ENCODE data around the gene MIDN.

The MIDN gene

DNA sequence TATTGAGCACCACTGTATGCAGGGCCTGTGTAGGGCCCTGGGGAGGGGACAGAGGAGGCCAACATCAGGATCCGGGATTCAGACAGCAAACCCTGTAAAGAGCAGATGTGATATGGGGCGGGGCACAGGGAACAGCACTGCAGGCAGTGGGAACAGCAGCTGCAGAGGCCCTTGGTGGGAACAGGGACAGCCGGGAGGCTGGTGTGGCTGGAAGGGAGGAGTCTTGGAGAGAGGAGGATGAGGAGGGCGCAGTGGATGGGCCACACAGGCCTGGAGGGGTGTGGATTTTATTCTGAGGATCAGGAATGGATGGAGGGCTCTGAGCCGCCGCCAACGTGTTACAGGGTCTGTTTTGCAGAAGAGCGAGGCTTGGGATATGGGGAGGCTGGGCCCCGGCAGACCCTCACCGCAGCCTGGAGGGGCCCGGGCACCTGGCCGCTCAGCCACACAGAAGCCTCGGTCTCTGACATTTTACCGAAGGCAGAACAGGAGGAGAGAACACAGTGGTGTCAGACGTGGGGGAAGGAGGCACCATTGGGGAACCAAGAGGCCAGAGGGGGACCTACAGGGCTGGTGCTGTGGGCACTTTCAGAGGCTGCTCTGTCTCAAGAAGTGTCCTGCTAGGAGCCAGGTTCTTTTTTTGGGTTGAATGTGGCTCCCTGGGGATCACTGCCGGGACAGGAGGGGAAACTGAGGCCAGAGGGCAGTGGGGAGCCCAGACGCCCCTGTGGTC, 44.2 kb downstream of the MIDN start:
- no peaks in the 10 kb centered on the region for H3K9me3 ChIP-seq (ENCODE audit: control insufficient read depth, insufficient read depth, low read depth, low read length)
- H3K36me3 ChIP-seq (ENCODE audit: control insufficient read depth in 2 of 2, insufficient read depth in 1 of 2, low read length in 2 of 2): no peaks in the 10 kb centered on the region
- CTCF ChIA-PET: interaction anchor here (0.6 to 1.1 kb wide), 3 partner anchors 13 to 38 kb away, joined by 3 to 6 read pairs (median 3); no protein-coding TSS in a partner anchor
- TF ChIP-seq, protein P1, sequence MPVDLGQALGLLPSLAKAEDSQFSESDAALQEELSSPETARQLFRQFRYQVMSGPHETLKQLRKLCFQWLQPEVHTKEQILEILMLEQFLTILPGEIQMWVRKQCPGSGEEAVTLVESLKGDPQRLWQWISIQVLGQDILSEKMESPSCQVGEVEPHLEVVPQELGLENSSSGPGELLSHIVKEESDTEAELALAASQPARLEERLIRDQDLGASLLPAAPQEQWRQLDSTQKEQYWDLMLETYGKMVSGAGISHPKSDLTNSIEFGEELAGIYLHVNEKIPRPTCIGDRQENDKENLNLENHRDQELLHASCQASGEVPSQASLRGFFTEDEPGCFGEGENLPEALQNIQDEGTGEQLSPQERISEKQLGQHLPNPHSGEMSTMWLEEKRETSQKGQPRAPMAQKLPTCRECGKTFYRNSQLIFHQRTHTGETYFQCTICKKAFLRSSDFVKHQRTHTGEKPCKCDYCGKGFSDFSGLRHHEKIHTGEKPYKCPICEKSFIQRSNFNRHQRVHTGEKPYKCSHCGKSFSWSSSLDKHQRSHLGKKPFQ (tag by site-specific recombination; IDR thresholded peaks at IDR 0.05): peak; percentile 87
- TF ChIP-seq ZNF335 (tag by site-specific recombination; conservative IDR thresholded peaks at IDR 0.05): no peak
- TF ChIP-seq ZNF341 (tag by site-specific recombination; IDR thresholded peaks at IDR 0.05; ENCODE audit: low read depth): peak; percentile 75
- TF ChIP-seq KLF1 (tag by site-specific recombination; IDR thresholded peaks at IDR 0.05): 0 out of 2 replicates have a peak, but pooled peaks have one; percentile 30
- TF ChIP-seq, protein P2, sequence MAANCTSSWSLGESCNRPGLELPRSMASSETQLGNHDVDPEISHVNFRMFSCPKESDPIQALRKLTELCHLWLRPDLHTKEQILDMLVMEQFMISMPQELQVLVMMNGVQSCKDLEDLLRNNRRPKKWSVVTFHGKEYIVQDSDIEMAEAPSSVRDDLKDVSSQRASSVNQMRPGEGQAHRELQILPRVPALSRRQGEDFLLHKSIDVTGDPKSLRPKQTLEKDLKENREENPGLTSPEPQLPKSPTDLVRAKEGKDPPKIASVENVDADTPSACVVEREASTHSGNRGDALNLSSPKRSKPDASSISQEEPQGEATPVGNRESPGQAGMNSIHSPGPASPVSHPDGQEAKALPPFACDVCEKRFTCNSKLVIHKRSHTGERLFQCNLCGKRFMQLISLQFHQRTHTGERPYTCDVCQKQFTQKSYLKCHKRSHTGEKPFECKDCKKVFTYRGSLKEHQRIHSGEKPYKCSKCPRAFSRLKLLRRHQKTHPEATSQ (tag by site-specific recombination; IDR thresholded peaks at IDR 0.05): no peak
- TF ChIP-seq, protein P3, sequence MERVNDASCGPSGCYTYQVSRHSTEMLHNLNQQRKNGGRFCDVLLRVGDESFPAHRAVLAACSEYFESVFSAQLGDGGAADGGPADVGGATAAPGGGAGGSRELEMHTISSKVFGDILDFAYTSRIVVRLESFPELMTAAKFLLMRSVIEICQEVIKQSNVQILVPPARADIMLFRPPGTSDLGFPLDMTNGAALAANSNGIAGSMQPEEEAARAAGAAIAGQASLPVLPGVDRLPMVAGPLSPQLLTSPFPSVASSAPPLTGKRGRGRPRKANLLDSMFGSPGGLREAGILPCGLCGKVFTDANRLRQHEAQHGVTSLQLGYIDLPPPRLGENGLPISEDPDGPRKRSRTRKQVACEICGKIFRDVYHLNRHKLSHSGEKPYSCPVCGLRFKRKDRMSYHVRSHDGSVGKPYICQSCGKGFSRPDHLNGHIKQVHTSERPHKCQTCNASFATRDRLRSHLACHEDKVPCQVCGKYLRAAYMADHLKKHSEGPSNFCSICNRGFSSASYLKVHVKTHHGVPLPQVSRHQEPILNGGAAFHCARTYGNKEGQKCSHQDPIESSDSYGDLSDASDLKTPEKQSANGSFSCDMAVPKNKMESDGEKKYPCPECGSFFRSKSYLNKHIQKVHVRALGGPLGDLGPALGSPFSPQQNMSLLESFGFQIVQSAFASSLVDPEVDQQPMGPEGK (tag by site-specific recombination; IDR thresholded peaks at IDR 0.05): 0 out of 2 replicates have a peak, but pooled peaks have one; percentile 11
- 0 out of 2 replicates have a peak, but pooled peaks cover 3% of the 10 kb centered on the region for H3K4me1 ChIP-seq (ENCODE audit: control insufficient read depth, insufficient read depth, low read length)
- POLR2A ChIA-PET: no interaction called here
- H3K27ac ChIP-seq (ENCODE audit: extremely low read depth, low read depth, low read length): no peak overlapping the region
- no peak overlapping the region for H3K4me3 ChIP-seq (ENCODE audit: low read depth, low read length)

DNA sequence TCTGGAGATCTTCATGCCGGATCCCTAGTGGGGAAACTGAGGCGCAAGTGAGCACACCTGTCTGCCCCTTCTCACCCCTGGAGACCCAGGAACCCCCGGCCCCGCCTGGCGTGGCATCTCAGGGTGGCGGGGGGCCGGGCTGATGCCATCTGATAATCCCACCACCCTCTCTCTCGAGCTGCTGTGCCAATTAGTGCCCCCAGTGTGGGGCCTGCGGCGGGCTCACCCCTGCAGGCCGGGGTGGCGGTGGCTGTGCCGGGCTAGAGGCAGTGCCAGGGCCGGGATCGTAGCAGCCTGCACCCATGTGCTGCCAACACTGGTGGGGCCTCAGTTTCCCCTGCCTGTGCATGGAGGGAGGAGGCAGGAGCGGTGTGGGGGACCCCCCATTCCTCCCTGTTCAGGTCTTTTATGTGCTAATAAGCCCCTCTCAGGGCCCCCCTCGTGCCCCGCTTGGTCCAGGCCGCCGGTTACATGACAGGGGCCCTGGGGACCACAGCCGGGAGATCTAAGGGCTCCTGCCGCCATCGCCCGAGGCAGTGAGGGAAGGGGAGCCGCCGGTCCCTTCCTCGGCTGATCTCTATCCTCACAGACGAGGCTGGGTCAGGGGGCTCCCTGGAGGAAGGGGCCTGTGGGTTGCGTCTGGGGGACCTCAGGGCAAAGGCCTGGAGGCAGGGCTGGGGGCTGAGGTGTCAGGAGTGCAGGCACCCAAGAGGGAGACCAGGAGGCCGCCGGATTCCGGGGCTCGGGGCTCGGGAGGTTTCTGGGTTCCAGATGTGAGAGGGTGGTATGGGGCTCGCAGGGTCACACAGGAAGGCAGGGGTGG, 45.6 kb downstream of the MIDN start:
- CTCF ChIA-PET: no interaction called here
- TF ChIP-seq, protein P4, sequence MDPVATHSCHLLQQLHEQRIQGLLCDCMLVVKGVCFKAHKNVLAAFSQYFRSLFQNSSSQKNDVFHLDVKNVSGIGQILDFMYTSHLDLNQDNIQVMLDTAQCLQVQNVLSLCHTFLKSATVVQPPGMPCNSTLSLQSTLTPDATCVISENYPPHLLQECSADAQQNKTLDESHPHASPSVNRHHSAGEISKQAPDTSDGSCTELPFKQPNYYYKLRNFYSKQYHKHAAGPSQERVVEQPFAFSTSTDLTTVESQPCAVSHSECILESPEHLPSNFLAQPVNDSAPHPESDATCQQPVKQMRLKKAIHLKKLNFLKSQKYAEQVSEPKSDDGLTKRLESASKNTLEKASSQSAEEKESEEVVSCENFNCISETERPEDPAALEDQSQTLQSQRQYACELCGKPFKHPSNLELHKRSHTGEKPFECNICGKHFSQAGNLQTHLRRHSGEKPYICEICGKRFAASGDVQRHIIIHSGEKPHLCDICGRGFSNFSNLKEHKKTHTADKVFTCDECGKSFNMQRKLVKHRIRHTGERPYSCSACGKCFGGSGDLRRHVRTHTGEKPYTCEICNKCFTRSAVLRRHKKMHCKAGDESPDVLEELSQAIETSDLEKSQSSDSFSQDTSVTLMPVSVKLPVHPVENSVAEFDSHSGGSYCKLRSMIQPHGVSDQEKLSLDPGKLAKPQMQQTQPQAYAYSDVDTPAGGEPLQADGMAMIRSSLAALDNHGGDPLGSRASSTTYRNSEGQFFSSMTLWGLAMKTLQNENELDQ (tag by site-specific recombination; IDR thresholded peaks at IDR 0.05; ENCODE audit: low read depth): no peak
- TF ChIP-seq, protein P5, sequence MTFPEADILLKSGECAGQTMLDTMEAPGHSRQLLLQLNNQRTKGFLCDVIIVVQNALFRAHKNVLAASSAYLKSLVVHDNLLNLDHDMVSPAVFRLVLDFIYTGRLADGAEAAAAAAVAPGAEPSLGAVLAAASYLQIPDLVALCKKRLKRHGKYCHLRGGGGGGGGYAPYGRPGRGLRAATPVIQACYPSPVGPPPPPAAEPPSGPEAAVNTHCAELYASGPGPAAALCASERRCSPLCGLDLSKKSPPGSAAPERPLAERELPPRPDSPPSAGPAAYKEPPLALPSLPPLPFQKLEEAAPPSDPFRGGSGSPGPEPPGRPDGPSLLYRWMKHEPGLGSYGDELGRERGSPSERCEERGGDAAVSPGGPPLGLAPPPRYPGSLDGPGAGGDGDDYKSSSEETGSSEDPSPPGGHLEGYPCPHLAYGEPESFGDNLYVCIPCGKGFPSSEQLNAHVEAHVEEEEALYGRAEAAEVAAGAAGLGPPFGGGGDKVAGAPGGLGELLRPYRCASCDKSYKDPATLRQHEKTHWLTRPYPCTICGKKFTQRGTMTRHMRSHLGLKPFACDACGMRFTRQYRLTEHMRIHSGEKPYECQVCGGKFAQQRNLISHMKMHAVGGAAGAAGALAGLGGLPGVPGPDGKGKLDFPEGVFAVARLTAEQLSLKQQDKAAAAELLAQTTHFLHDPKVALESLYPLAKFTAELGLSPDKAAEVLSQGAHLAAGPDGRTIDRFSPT (tag by site-specific recombination; IDR thresholded peaks at IDR 0.05): peak; percentile 56

More for the DNA sequence above, 45.6 kb downstream of the MIDN start:
- Histone ChIP-seq H3K4me3 (ENCODE audit: low read depth, low read length) (no peak overlapping the region), H3K9me3 (ENCODE audit: control insufficient read depth, insufficient read depth, low read depth, low read length) (no peaks in the 10 kb centered on the region), H3K27ac (ENCODE audit: extremely low read depth, low read depth, low read length) (no peak overlapping the region), H3K36me3 (ENCODE audit: control insufficient read depth in 2 of 2, insufficient read depth in 1 of 2, low read length in 2 of 2) (no peaks in the 10 kb centered on the region), H3K4me1 (ENCODE audit: control insufficient read depth, insufficient read depth, low read length) (0 out of 2 replicates have a peak, but pooled peaks cover 3% of the 10 kb centered on the region)
- POLR2A ChIA-PET: interaction anchor here (1.0 kb wide), 1 partner anchor 19 kb away, joined by 3 read pairs; the partner anchor contains the start of gene FAM174C
